ENCODE measurements around the gene KCNJ11.

DNA sequence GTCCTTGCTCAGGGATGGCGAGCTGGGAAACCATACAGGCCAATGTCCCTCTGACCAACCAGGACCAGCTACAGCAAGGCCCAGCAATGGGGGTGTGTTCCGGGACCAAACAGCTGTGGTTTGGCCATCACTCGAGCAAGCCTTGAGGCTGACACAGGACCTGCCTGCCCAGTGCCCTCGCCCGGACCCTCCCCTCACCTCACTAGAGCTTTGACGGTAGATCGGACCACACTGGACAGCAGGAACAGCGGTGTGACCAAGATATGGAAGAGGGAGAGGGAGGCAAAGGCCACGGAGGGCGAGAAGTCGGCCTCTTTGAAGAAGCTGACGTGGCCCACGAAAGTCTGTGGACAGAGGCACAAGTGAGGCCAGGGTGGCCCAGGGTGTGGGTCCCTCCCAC is 42.2 kb upstream of the KCNJ11 start:
- no peak for TF ChIP-seq EZH2phosphoT487 (conservative IDR thresholded peaks at IDR 0.05; ENCODE audit: low read length)
- TF ChIP-seq, protein P1, sequence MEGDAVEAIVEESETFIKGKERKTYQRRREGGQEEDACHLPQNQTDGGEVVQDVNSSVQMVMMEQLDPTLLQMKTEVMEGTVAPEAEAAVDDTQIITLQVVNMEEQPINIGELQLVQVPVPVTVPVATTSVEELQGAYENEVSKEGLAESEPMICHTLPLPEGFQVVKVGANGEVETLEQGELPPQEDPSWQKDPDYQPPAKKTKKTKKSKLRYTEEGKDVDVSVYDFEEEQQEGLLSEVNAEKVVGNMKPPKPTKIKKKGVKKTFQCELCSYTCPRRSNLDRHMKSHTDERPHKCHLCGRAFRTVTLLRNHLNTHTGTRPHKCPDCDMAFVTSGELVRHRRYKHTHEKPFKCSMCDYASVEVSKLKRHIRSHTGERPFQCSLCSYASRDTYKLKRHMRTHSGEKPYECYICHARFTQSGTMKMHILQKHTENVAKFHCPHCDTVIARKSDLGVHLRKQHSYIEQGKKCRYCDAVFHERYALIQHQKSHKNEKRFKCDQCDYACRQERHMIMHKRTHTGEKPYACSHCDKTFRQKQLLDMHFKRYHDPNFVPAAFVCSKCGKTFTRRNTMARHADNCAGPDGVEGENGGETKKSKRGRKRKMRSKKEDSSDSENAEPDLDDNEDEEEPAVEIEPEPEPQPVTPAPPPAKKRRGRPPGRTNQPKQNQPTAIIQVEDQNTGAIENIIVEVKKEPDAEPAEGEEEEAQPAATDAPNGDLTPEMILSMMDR (IDR thresholded peaks at IDR 0.05; ENCODE audit: insufficient read depth, low read length, poor library complexity, severe bottlenecking) = no peak
